GM23248 (cell line): ENCODE data around the gene PPP1R12A. TPM values are rescaled to one million over a fixed set of nuclear protein-coding genes. Genes with fewer than 3 reads are reported as not detected.

Experiments used
- DNase-seq: peaks from one replicate; pipeline ENCODE4 v3.0.0-alpha.2; 2015
- H2AFZ ChIP-seq: fragments of 200-600 bp; sonication (generic); 2 replicates; pipeline ENCODE4 v1.6.1; 2016; ENCODE audit warnings: antibody characterized with exemption
- H3F3A ChIP-seq: fragments of 200-600 bp; sonication (generic); 2 replicates; pipeline ENCODE4 v1.6.1; 2016; ENCODE audit warnings: mild to moderate bottlenecking, antibody characterized with exemption, mixed run types; ENCODE audit not compliant: insufficient read depth
- H3K27ac ChIP-seq: fragments of 200-600 bp; sonication (generic); 2 replicates; pipeline ENCODE4 v1.5.1; 2016; ENCODE audit warnings: mild to moderate bottlenecking
- H3K27me3 ChIP-seq: fragments of 200-600 bp; sonication (generic); replicated peaks from 2 replicates; pipeline ENCODE4 v1.6.1; 2016; ENCODE audit warnings: mild to moderate bottlenecking; ENCODE audit not compliant: insufficient read depth
- H3K36me3 ChIP-seq: fragments of 200-600 bp; sonication (generic); 2 replicates; pipeline ENCODE4 v1.6.1; 2016; ENCODE audit warnings: low read depth, mild to moderate bottlenecking
- H3K4me1 ChIP-seq: fragments of 200-600 bp; sonication (generic); 2 replicates; pipeline ENCODE4 v1.6.1; 2016; ENCODE audit warnings: mild to moderate bottlenecking; ENCODE audit not compliant: insufficient read depth
- H3K4me2 ChIP-seq: fragments of 200-600 bp; sonication (generic); one replicate; pipeline ENCODE4 v1.6.1; 2016; ENCODE audit warnings: mild to moderate bottlenecking; ENCODE audit not compliant: unreplicated experiment
- H3K4me3 ChIP-seq: fragments of 200-600 bp; sonication (generic); 2 replicates; pipeline ENCODE4 v1.5.1; 2016; ENCODE audit warnings: mild to moderate bottlenecking
- H3K79me2 ChIP-seq: fragments of 200-600 bp; sonication (generic); 2 replicates; pipeline ENCODE4 v1.6.1; 2016; ENCODE audit warnings: mild to moderate bottlenecking; ENCODE audit not compliant: insufficient read depth
- H3K9ac ChIP-seq: fragments of 200-600 bp; sonication (generic); 2 replicates; pipeline ENCODE4 v1.6.1; 2016; ENCODE audit warnings: mild to moderate bottlenecking
- H3K9me2 ChIP-seq: fragments of 200-600 bp; sonication (generic); 2 replicates; pipeline ENCODE4 v1.6.1; 2016; ENCODE audit warnings: mixed run types, mild to moderate bottlenecking, moderate library complexity; ENCODE audit not compliant: insufficient read depth
- H3K9me3 ChIP-seq: fragments of 200-600 bp; sonication (generic); one replicate; pipeline ENCODE4 v1.6.1; 2017; ENCODE audit warnings: low read depth
- H4K20me1 ChIP-seq: fragments of 200-600 bp; sonication (generic); 2 replicates; pipeline ENCODE4 v1.6.0; 2016; ENCODE audit not compliant: insufficient read depth
- EZH2 ChIP-seq: fragments of 200-600 bp; sonication (generic); IDR thresholded peaks from 2 replicates; pipeline ENCODE4 v1.6.1; 2018; ENCODE audit warnings: antibody characterized with exemption, mild to moderate bottlenecking; ENCODE audit not compliant: insufficient read depth, poor library complexity, severe bottlenecking
- EZH2phosphoT487 ChIP-seq: fragments of 200-600 bp; sonication (generic); IDR thresholded peaks from 2 replicates; pipeline ENCODE4 v1.6.1; 2018; ENCODE audit warnings: antibody characterized with exemption, moderate library complexity, mild to moderate bottlenecking, low read depth; ENCODE audit not compliant: insufficient read depth
- WGBS, 2 experiments: methylation state at CpG; one replicate each; pipeline ENCODE4 v1.1.6; 2015 to 2017; ENCODE audit warnings: low lambda C conversion rate in 2 of 2, low coverage in 1 of 2; ENCODE audit errors: missing lambda C conversion rate in 2 of 2; 5-methylcytosine and 5-hydroxymethylcytosine counted together
- in situ Hi-C: fragments of 300-500 bp; cut with MboI; formaldehyde crosslinking; loops from 2 replicates; pipeline ENCODE4 v1.15.0; 2020
- polyA plus RNA-seq: library from polyadenylated mRNA; unstranded; fragments of >200 nt; fragmentation: Nextera tagmentation; extraction: Ambion mirVana; gene quantifications from 2 replicates; pipeline ENCODE4 v1.2.1, GENCODE V29; 2016
- total RNA-seq: library from RNA; depleted of rRNA; stranded (reverse); fragments of >200 nt; shearing (Covaris generic); gene quantifications from 2 replicates; pipeline ENCODE4 v1.2.3, GENCODE V29; 2014

The PPP1R12A gene
- total and polyA plus RNA-seq, 2 experiments from 2014 or later = 91.1 to 144 TPM

GRCh38 chr12:79782172-79782900 is 152.6 kb downstream of the PPP1R12A start:
- in situ Hi-C loops = no loop called here
- Histone ChIP-seq H3K4me2 (peak overlapping the region; percentile 9), H4K20me1 (no peaks in the 10 kb centered on the region), H3F3A (peaks cover 69% of the 10 kb centered on the region), H3K9me3 (no peaks in the 10 kb centered on the region), H3K36me3 (peaks cover 80% of the 10 kb centered on the region), H3K9ac (peak overlapping the region; percentile 6; the same call in 1 of the 2 replicates), H2AFZ (no peak overlapping the region), H3K27ac (peak overlapping the region; percentile 60), H3K9me2 (no peaks in the 10 kb centered on the region), H3K79me2 (peaks cover 53% of the 10 kb centered on the region), H3K4me3 (no peak overlapping the region), H3K4me1 (peaks cover 27% of the 10 kb centered on the region), H3K27me3 (no peaks in the 10 kb centered on the region)
- DNase-seq = peak; percentile 73
- no peak for TF ChIP-seq EZH2
- TF ChIP-seq EZH2phosphoT487 = no peak

- Histone ChIP-seq H3K9me3 (no peaks in the 10 kb centered on the region), H3K9me2 (no peaks in the 10 kb centered on the region), H4K20me1 (no peaks in the 10 kb centered on the region), H3F3A (peaks cover 70% of the 10 kb centered on the region), H3K4me3 (no peak overlapping the region), H3K4me1 (peaks cover 44% of the 10 kb centered on the region), H3K4me2 (no peak overlapping the region), H3K27ac (no peak overlapping the region), H3K9ac (no peak overlapping the region), H3K79me2 (peaks cover 29% of the 10 kb centered on the region), H3K36me3 (peaks cover 72% of the 10 kb centered on the region), H3K27me3 (no peaks in the 10 kb centered on the region), H2AFZ (no peak overlapping the region)
- TF ChIP-seq EZH2phosphoT487 (no peak), EZH2 (no peak)
- DNase-seq = no peak
- in situ Hi-C loops = no loop called here
- WGBS, 2 experiments = 90 to 97% methylated on average over 3 of the region's 3 CpGs
Observed at GRCh38 chr12:79778802-79779448, 156.0 kb downstream of the PPP1R12A start.

GRCh38 chr12:79776111-79776510 is 158.8 kb downstream of the PPP1R12A start:
- WGBS, 2 experiments = 30 to 53% methylated on average over 1 of the region's 1 CpG
- Histone ChIP-seq H3K9me2 (no peaks in the 10 kb centered on the region), H3K4me2 (peak overlapping the region; percentile 45), H4K20me1 (no peaks in the 10 kb centered on the region), H3K4me3 (0 out of 2 replicates have a peak overlapping the region, but pooled peaks have one; percentile 11), H3K4me1 (peaks cover 21% of the 10 kb centered on the region), H3K9ac (0 out of 2 replicates have a peak overlapping the region, but pooled peaks have one; percentile 9), H3K79me2 (peaks cover 19% of the 10 kb centered on the region), H3F3A (peaks cover 52% of the 10 kb centered on the region), H2AFZ (no peak overlapping the region), H3K27me3 (no peaks in the 10 kb centered on the region), H3K9me3 (no peaks in the 10 kb centered on the region), H3K36me3 (peaks cover 71% of the 10 kb centered on the region), H3K27ac (peak overlapping the region; percentile 26)
- in situ Hi-C loops = no loop called here
- no peak for TF ChIP-seq EZH2phosphoT487
- no peak for TF ChIP-seq EZH2
- DNase-seq = peak; percentile 73

- in situ Hi-C loops = no loop called here
- H3F3A ChIP-seq = peaks cover 52% of the 10 kb centered on the region
Observed at GRCh38 chr12:79775355-79776027, 159.4 kb downstream of the PPP1R12A start.

More at GRCh38 chr12:79775355-79776027, 159.4 kb downstream of the PPP1R12A start:
- Histone ChIP-seq H3K4me1 (peaks cover 21% of the 10 kb centered on the region), H3K27me3 (no peaks in the 10 kb centered on the region), H2AFZ (no peak overlapping the region), H3K4me2 (peak overlapping the region; percentile 45), H3K79me2 (peaks cover 16% of the 10 kb centered on the region), H3K9me2 (no peaks in the 10 kb centered on the region), H3K9ac (0 out of 2 replicates have a peak overlapping the region, but pooled peaks have one; percentile 9), H4K20me1 (no peaks in the 10 kb centered on the region), H3K9me3 (no peaks in the 10 kb centered on the region), H3K36me3 (peaks cover 67% of the 10 kb centered on the region), H3K4me3 (no peak overlapping the region), H3K27ac (peak overlapping the region; percentile 26)
- WGBS, 2 experiments = 70% methylated on average over 3 of the region's 3 CpGs
- TF ChIP-seq EZH2phosphoT487 (no peak), EZH2 (no peak)
- no peak for DNase-seq
